ENCODE measurements around the gene HID1. TPM values are rescaled to one million over a fixed set of nuclear protein-coding genes. Genes with fewer than 3 reads are reported as not detected.

Gene HID1
- total RNA-seq, 2 experiments from 2014 or later: 2.3 to 2.6 TPM

- H3K27me3 Mint-ChIP-seq: peaks cover 47% of the 10 kb centered on the region
- peaks cover 6% of the 10 kb centered on the region for H3K4me1 Mint-ChIP-seq (ENCODE audit: low read depth)
- intact Hi-C loops (cut with micrococcal nuclease): no loop called here
Measured at GRCh38 chr17:74924250-74924948, 48.2 kb downstream of the HID1 start, which contains the start of gene OTOP2. Gene OTOP2, plus strand, starts transcription at chr17:74924273. Its CDS starts 360 bp downstream, at chr17:74924633.

GRCh38 chr17:74923538-74924249 lies 48.9 kb downstream of the HID1 start:
- Mint-ChIP-seq H3K4me1 (ENCODE audit: low read depth) (peaks cover 6% of the 10 kb centered on the region), H3K9me3 (no peaks in the 10 kb centered on the region), H3K27me3 (peaks cover 48% of the 10 kb centered on the region), H3K36me3 (no peaks in the 10 kb centered on the region), H3K4me3 (no peak overlapping the region), H3K27ac (no peak overlapping the region)
- intact Hi-C loops (cut with micrococcal nuclease): loop anchor here (1.0 kb wide), 1 partner anchor 35 kb away; no protein-coding TSS in a partner anchor
- ChIA-PET CTCF (interaction anchor here (0.6 to 11.6 kb wide), 8 partner anchors 9 to 248 kb away, joined by 3 to 195 read pairs (median 4); no protein-coding TSS in a partner anchor), POLR2A (no interaction called here)
- peak; percentile 78 for DNase-seq

More at GRCh38 chr17:74924250-74924948, 48.2 kb downstream of the HID1 start, which contains the start of gene OTOP2:
- Mint-ChIP-seq H3K9me3 (no peaks in the 10 kb centered on the region), H3K4me3 (no peak within 1 kb of the TSS), H3K27ac (no peak within 1 kb of the TSS), H3K36me3 (no peaks in the 10 kb centered on the region)
- ChIA-PET CTCF (interaction anchor here (0.6 to 11.6 kb wide), 8 partner anchors 8 to 247 kb away, joined by 3 to 195 read pairs (median 3); no protein-coding TSS in a partner anchor), POLR2A (no interaction called here)
- DNase-seq: no peak

DNA sequence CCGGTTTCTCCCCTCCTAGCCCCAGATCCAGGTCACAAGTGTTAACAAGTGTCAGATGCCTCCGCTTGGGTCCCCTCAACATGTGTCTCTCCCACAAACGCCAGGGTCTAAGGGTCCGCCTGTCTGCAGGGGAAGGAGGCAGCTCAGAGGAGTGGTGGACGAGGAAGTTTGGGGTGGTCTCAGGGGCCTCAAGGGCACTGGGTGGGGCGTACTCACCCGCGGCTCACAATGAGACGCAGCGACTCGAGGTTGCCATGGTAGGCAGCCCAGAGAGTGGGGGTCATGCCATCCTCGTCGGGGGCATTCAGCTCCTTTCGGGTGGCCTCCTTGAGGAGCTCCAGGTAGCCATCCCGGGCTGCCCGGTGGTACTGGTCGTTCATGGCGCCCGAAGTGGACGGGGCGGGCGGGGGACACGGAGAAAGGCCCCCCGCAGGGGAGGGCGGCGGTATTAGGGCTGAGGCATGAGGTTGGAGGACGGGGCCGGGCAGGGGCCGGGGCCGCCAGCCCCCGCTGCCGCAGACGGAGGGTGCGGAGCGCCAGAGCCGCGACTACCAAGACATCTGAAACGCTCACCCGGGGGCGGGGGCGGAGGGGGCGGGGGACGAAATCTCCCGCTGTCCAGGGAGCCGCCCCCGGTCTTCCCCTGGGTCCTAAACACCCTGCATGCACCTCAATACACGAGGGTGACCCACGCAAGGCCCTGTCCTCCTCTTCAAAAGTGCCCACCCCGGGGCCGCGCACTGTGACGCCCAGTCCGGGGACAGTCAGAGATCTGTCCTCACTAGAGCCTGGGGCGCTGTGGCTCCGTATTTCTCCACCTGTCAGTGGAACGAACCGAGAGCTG lies 49.6 kb downstream of the HID1 start, which contains the start of gene USH1G:
USH1G (minus strand) TSS at position 562 of the 844 bp plus-strand sequence; CDS start at position 380, 182 bp downstream.
- DNase-seq: peak; percentile 22
- ChIA-PET POLR2A (no interaction called here), CTCF (interaction anchor here (1.2 to 11.6 kb wide), 3 partner anchors 9 to 64 kb away, joined by 4 to 195 read pairs (median 5); no protein-coding TSS in a partner anchor)
- H3K27ac Mint-ChIP-seq: no peak within 1 kb of the TSS
- H3K4me1 Mint-ChIP-seq (ENCODE audit: low read depth): peaks cover 6% of the 10 kb centered on the region
- no peaks in the 10 kb centered on the region for H3K36me3 Mint-ChIP-seq
- intact Hi-C loops (cut with micrococcal nuclease): loop anchor here (1.0 kb wide), 1 partner anchor 35 kb away; no protein-coding TSS in a partner anchor
- no peaks in the 10 kb centered on the region for H3K9me3 Mint-ChIP-seq
- H3K27me3 Mint-ChIP-seq: peaks cover 44% of the 10 kb centered on the region
- no peak within 1 kb of the TSS for H3K4me3 Mint-ChIP-seq

GRCh38 chr17:74922172-74922571 lies 50.4 kb downstream of the HID1 start:
- no peak for DNase-seq
- H3K36me3 Mint-ChIP-seq: no peaks in the 10 kb centered on the region
- no peaks in the 10 kb centered on the region for H3K9me3 Mint-ChIP-seq
- intact Hi-C loops (cut with micrococcal nuclease): no loop called here
- ChIA-PET POLR2A (no interaction called here), CTCF (interaction anchor here (1.7 to 11.6 kb wide), 2 partner anchors 9 to 36 kb away, joined by 5 to 195 read pairs; no protein-coding TSS in a partner anchor)
- H3K4me3 Mint-ChIP-seq: no peak overlapping the region
- H3K4me1 Mint-ChIP-seq (ENCODE audit: low read depth): peaks cover 6% of the 10 kb centered on the region
- H3K27me3 Mint-ChIP-seq: peaks cover 40% of the 10 kb centered on the region
- no peak overlapping the region for H3K27ac Mint-ChIP-seq

GRCh38 chr17:74921769-74922168 lies 50.8 kb downstream of the HID1 start:
- Mint-ChIP-seq H3K4me3 (no peak overlapping the region), H3K27ac (no peak overlapping the region), H3K4me1 (ENCODE audit: low read depth) (peaks cover 6% of the 10 kb centered on the region), H3K27me3 (peaks cover 44% of the 10 kb centered on the region), H3K9me3 (no peaks in the 10 kb centered on the region), H3K36me3 (no peaks in the 10 kb centered on the region)
- no peak for DNase-seq
- intact Hi-C loops (cut with micrococcal nuclease): no loop called here
- ChIA-PET POLR2A (no interaction called here), CTCF (interaction anchor here (11.6 kb wide), 1 partner anchor 36 kb away, joined by 195 read pairs; no protein-coding TSS in a partner anchor)

GRCh38 chr17:74921026-74921681 lies 51.4 kb downstream of the HID1 start:
- ChIA-PET POLR2A (no interaction called here), CTCF (interaction anchor here (0.6 to 11.6 kb wide), 3 partner anchors 19 to 280 kb away, joined by 3 to 195 read pairs (median 4); no protein-coding TSS in a partner anchor)
- Mint-ChIP-seq H3K27me3 (peaks cover 45% of the 10 kb centered on the region), H3K9me3 (no peaks in the 10 kb centered on the region), H3K27ac (no peak overlapping the region), H3K4me1 (ENCODE audit: low read depth) (peaks cover 6% of the 10 kb centered on the region), H3K4me3 (no peak overlapping the region), H3K36me3 (no peaks in the 10 kb centered on the region)
- intact Hi-C loops (cut with micrococcal nuclease): no loop called here
- DNase-seq: no peak

GRCh38 chr17:74920642-74921025 lies 51.9 kb downstream of the HID1 start:
- H3K36me3 Mint-ChIP-seq: no peaks in the 10 kb centered on the region
- H3K4me1 Mint-ChIP-seq (ENCODE audit: low read depth): peaks cover 6% of the 10 kb centered on the region
- no peaks in the 10 kb centered on the region for H3K9me3 Mint-ChIP-seq
- H3K4me3 Mint-ChIP-seq: no peak overlapping the region
- intact Hi-C loops (cut with micrococcal nuclease): no loop called here
- ChIA-PET CTCF (interaction anchor here (0.5 to 11.6 kb wide), 4 partner anchors 20 to 281 kb away, joined by 3 to 195 read pairs (median 4); no protein-coding TSS in a partner anchor), POLR2A (interaction anchor here (1.2 kb wide), 1 partner anchor 285 kb away, joined by 3 read pairs; the partner anchor contains the start of gene NUP85)
- H3K27ac Mint-ChIP-seq: no peak overlapping the region
- no peak for DNase-seq
- H3K27me3 Mint-ChIP-seq: peaks cover 43% of the 10 kb centered on the region

DNA sequence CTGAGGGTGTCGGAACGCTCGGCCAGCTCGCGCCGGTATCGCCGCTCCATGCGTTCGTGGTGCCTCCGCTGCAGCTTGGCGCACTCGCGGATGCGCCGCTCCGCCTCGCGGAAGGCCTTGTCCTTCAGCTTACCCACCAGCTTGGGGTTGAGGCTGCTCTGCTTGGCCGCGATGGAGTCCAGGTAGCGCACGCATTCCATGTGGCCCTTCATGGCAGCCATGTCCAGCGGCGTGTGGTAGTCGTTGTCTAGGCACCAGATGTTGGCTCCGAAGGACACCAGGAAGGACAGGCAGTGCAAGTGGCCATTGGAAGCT lies 52.3 kb downstream of the HID1 start:
- no peak for DNase-seq
- Mint-ChIP-seq H3K27me3 (peaks cover 39% of the 10 kb centered on the region), H3K27ac (no peak overlapping the region), H3K36me3 (no peaks in the 10 kb centered on the region), H3K4me3 (no peak overlapping the region), H3K9me3 (no peaks in the 10 kb centered on the region), H3K4me1 (ENCODE audit: low read depth) (peaks cover 6% of the 10 kb centered on the region)
- intact Hi-C loops (cut with micrococcal nuclease): no loop called here
- CTCF ChIA-PET: interaction anchor here (0.5 to 11.6 kb wide), 3 partner anchors 20 to 63 kb away, joined by 3 to 195 read pairs (median 3); no protein-coding TSS in a partner anchor
- POLR2A ChIA-PET: interaction anchor here (1.2 kb wide), 1 partner anchor 286 kb away, joined by 3 read pairs; the partner anchor contains the start of gene NUP85

GRCh38 chr17:74919440-74920305 lies 52.9 kb downstream of the HID1 start:
- H3K27me3 Mint-ChIP-seq: peaks cover 33% of the 10 kb centered on the region

DNA sequence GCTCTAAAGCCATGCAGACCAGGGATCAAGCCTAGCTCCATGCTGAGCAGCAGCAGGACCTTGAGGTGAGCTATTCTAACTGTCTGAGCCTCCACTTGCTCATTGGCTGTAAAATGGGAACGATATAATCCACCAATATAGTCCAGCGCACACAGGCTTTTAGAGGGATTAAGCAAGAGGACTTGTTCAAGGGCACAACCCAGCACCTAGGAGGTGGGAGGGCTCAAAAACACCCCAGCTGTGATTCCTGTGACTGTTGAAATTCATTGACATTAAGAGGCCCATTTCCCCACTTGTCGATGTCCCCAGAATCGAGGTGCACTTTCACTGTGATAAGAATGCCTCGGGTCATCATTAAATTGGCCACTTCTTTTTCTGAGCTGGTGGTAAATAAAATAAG lies 53.7 kb downstream of the HID1 start:
- peaks cover 27% of the 10 kb centered on the region for H3K27me3 Mint-ChIP-seq
- H3K27ac Mint-ChIP-seq: no peak overlapping the region
- no peaks in the 10 kb centered on the region for H3K9me3 Mint-ChIP-seq
- CTCF ChIA-PET: interaction anchor here (11.6 kb wide), 1 partner anchor 39 kb away, joined by 195 read pairs; no protein-coding TSS in a partner anchor
- DNase-seq: no peak
- no peaks in the 10 kb centered on the region for H3K36me3 Mint-ChIP-seq
- intact Hi-C loops (cut with micrococcal nuclease): no loop called here
- H3K4me1 Mint-ChIP-seq (ENCODE audit: low read depth): no peaks in the 10 kb centered on the region
- H3K4me3 Mint-ChIP-seq: no peak overlapping the region
- POLR2A ChIA-PET: no interaction called here

More at GRCh38 chr17:74919440-74920305, 52.9 kb downstream of the HID1 start:
- ChIA-PET POLR2A (interaction anchor here (1.2 kb wide), 1 partner anchor 286 kb away, joined by 3 read pairs; the partner anchor contains the start of gene NUP85), CTCF (interaction anchor here (11.6 kb wide), 1 partner anchor 38 kb away, joined by 195 read pairs; no protein-coding TSS in a partner anchor)
- H3K9me3 Mint-ChIP-seq: no peaks in the 10 kb centered on the region
- intact Hi-C loops (cut with micrococcal nuclease): no loop called here
- no peak overlapping the region for H3K27ac Mint-ChIP-seq
- H3K4me1 Mint-ChIP-seq (ENCODE audit: low read depth): peaks cover 4% of the 10 kb centered on the region
- peak; percentile 31 for DNase-seq
- no peak overlapping the region for H3K4me3 Mint-ChIP-seq
- H3K36me3 Mint-ChIP-seq: no peaks in the 10 kb centered on the region

Data from activated CD4-positive, alpha-beta memory T cell treated with anti-CD3 and anti-CD28 coated beads for 36 hours (primary cell).